T-helper 9 cell (primary cell): ENCODE data around the gene HPN.
"Not testable (repeated sequence)": the region's sequence is repeated elsewhere in the genome, so short reads cannot be mapped to it uniquely, and the experiment has no call there.

Source experiments
- DNase-seq: peaks from one replicate; pipeline ENCODE4 v3.0.0-alpha.2; 2020

Gene HPN

GRCh38 chr19:35088131-35088913, 46.8 kb downstream of the HPN start:
- no peak for DNase-seq

DNA sequence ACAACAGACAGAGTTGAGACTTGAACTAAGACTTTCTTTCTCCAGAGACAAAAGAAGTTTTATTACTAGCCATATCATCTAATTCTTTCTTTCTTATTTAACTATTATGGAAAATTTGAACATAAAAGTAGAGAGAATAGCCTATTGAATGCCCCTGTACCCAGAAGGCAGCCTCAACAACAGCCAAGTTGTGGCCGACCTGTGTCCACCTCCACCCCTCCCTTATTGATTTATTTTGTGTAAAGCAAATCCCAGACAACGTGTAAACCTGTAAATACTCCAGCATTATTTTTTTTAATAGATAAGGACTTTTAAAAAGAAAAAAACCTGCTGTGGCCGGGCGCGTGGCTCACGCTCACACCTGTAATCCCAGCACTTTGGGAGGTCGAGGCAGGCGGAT, 48.0 kb downstream of the HPN start:
- no peak for DNase-seq

GRCh38 chr19:35090160-35090505, 48.6 kb downstream of the HPN start:
- DNase-seq, result no peak

DNA sequence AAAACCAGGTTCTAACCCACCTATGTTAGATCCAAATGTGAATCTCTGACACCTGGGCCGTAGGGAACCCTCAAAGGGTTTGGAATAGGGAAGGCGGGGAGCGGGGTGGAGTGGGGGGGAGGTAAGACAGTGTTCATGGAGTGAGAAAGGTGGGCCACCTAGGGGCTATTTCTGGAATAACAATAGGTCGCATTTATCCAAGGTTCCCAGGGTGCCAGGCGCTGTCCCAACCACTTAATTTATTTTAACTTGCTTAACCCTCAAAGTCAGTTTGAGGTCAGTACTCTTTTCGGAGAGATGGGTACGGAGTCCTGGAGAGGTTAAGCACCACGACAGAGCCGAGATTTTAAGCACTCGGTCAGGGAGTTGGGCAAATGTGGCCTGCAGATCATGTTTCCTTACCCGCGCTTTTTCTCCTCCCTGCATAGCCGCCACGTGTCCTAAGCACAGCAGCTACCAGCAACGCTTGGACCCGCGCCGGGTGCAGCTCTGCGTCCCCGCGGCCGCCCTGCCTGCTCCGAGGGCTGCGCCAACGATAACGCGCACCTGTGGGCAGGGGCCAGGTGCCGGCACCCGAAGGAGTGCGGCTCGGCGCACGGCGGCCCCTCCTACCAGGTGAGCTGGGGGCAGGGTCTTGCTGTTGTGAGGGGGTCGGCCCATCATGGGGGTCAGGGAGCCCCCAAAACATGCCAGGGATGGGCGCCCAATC, 49.1 kb downstream of the HPN start:
- peak; percentile 23 for DNase-seq

DNA sequence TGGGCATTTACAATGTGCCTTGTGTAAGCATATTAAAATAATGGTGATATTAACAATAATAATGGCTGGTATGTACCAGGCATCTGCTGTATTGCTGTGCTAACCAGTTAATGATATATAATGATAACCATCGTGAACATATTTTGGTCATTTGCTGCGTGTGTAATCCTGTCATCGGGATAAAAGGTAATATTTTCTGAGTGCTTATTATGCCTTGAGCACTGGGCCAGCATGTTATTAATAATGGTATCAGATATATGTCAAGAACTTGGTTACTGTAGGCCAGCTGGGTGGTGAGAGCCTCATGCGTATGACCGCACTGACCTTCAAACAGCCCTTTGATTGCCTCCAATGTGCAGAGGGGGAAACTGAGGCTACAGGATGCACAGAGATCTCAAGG, 51.9 kb downstream of the HPN start:
- no peak for DNase-seq

GRCh38 chr19:35093941-35094647, 52.6 kb downstream of the HPN start:
- DNase-seq, result no peak

- DNase-seq, result no peak
Measured at GRCh38 chr19:35094656-35095055, 53.1 kb downstream of the HPN start.

DNA sequence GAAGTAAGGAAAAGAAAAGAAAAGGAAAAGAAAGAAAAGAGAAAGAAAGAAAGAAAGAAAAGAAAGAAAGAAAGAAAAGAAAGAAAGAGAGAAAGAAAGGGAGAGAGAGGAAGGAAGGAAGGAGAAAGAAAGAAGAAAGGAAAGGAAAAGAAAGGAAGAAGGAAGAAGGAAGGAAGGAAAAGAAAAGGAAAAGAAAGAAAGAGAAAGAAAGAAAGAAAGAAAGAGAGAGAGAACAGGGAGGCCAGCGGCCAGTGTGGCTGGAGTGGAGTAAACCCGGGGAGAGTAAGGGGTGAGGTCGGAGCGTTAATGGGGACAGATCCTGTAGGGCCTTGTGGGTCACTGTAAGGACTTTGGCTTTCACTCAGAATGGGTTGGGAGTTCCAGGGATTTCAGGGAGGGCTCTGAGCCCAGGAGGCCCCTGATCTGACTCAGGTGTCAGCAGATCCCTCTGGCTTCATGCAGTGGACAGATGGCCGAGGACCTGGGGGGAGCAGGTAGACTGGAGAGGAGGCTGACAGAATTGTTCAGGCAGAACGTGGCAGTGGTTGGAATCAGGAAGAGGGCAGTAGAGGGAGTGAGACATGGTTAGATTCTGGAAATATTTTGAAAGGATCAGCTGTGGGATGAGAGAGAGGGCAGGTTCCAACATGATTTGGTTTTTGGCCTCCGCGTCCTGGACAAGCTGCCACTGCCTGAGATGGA, 54.3 kb downstream of the HPN start:
- no peak for DNase-seq

DNA sequence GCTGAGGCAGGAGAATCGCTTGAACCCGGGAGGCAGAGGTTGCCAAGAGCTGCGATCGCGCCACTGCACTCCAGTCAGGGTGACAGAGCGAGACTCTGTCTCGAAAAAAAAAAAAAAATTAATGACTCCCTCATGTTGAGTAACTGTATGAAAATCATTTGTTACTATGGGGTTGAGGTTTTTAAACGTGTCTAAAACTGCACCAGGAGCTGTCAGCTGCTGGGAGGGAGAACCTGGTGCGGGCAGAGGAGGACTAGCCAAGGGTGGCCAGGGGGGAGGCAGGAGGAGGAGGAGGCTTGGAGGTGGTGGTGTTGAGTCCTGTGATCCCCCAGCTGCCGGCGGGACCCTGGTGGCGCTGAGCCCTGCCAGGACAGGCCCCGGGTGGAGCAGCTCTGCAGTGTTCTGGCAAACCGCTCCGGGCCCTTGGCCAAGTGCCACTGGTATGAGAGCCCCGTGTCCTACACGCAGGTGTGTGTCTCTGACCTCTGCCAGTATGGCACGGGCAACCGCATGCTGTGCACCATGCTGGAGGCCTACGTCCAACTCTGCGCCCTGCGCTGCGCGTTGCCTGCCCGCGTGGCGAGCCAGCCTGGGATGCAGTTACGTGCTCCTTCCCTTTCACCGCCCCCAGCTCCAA, 57.0 kb downstream of the HPN start:
- no peak for DNase-seq

DNA sequence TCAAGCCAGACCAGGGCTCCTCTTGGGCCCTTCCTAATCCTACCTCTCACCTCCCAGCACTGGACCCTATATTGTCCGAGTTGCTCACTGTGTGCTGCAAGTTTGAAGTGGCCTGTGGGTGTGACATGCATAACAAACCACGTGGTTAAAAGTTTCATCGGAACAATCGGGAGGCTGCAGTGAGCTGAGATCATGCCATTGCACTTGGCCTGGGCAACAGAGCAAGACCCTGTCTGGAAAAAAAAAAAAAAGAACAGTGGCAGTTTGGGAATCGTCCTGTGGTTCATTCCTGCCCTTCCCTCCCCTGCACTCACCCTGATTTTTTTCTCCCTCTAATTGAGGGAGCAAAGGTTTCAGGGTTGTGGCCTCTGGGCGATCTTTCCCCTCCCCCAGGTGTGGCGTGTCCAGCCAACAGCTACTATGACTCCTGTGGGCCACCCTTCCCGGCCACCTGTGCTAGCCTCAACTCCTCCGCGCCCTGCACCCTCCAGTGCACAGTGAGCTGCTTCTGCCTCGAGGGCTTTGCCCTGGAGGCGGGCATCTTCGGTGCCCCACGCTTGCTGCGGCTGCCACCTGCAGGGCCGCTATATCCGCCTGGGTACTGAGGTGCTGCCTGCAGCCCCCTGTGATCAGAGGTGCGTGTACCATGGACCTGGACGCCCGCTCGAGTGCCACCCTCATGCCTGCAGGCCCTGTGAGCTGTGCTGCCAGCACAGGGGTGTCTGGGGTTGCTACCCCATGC, 57.8 kb downstream of the HPN start:
- DNase-seq, result no peak

- DNase-seq, result no peak
Measured at GRCh38 chr19:35099897-35100275, 58.4 kb downstream of the HPN start.

- DNase-seq, result no peak
Measured at GRCh38 chr19:35100588-35101533, 59.3 kb downstream of the HPN start.

GRCh38 chr19:35101949-35102348, 60.4 kb downstream of the HPN start:
- DNase-seq, result not testable (repeated sequence)

GRCh38 chr19:35103614-35104013, 62.1 kb downstream of the HPN start:
- DNase-seq, result not testable (repeated sequence)

GRCh38 chr19:35104361-35104760, 62.8 kb downstream of the HPN start:
- DNase-seq, result no peak

DNA sequence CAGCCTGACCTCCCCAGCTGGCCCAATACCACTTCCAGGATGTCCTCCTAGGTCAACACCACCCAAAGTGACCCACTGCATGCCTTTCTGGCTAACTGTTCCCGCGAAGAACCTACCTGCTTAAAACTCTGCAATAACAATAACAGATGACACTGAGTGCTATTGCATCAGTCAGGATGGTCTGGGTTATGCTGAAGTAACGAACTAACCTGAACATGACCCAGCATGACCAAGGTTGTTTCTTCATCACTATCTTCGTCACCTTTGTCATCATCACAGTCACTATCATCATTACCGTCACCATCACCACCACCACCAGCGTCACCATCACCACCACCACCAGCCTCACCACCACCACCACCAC, 63.5 kb downstream of the HPN start:
- DNase-seq, result no peak

- no peak for DNase-seq
Measured at GRCh38 chr19:35105411-35106290, 64.1 kb downstream of the HPN start.

DNA sequence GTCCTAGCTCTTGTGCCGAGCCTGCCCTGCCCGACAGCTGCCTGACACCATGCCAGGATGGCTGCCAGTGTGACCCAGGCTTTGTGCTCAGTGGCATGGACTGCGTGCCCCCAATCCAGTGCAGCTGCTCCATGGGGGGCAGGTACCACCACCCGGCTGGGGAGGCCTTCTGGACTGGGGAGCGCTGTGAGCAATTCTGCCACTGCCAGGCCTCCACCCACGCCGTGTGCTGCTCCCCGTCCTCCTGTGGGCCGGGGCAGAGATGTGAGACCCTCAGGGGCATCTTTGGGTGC, 64.7 kb downstream of the HPN start:
- DNase-seq, result no peak

GRCh38 chr19:35106898-35107541, 65.5 kb downstream of the HPN start:
- DNase-seq, result no peak

- no peak for DNase-seq
Measured at GRCh38 chr19:35107545-35107944, 66.0 kb downstream of the HPN start.
